Measurements from ENCODE around the gene TET2.
"Not testable (repeated sequence)": the region's sequence is repeated elsewhere in the genome, so short reads cannot be mapped to it uniquely, and the experiment has no call there.

The TET2 gene

DNA sequence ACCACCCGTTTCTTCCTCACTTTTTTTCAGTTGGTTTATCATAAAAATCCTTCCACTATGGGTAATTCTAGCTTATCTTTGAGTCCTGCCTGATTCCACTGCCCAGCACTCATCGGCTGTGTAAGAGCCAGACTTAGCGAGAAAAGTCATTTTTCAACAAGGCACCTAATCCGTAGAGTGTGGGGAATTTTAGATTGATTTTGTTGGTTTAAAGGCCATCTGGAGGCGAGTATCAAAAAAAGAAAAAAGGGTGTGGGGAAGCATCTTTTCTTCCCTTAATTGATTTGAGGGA lies 134.4 kb downstream of the TET2 start:
- DNase-seq (ENCODE audit: insufficient read length, low spot score): no peak
- TF ChIP-seq, protein P1, sequence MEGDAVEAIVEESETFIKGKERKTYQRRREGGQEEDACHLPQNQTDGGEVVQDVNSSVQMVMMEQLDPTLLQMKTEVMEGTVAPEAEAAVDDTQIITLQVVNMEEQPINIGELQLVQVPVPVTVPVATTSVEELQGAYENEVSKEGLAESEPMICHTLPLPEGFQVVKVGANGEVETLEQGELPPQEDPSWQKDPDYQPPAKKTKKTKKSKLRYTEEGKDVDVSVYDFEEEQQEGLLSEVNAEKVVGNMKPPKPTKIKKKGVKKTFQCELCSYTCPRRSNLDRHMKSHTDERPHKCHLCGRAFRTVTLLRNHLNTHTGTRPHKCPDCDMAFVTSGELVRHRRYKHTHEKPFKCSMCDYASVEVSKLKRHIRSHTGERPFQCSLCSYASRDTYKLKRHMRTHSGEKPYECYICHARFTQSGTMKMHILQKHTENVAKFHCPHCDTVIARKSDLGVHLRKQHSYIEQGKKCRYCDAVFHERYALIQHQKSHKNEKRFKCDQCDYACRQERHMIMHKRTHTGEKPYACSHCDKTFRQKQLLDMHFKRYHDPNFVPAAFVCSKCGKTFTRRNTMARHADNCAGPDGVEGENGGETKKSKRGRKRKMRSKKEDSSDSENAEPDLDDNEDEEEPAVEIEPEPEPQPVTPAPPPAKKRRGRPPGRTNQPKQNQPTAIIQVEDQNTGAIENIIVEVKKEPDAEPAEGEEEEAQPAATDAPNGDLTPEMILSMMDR (IDR thresholded peaks at IDR 0.05; ENCODE audit: insufficient read depth, missing control alignments): no peak
- no peak for FAIRE-seq

DNA sequence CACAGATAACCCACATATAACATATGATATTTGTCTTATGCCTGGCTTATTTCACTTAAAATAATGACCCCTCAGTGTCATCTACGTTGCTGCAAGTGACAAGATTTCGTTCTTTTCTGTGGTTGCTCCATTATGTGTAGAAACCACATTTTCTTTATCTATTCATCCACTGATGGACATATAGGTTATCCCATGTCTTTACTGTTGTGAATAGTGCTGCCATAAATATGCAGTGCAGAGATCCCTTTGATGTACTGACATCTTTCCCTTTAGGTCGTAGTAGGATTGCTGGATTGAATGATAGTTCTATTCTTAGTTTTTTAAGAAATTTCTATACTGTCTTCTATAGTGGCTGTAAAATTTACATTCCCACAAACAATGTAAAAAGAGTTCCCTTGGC lies 135.8 kb downstream of the TET2 start:
- DNase-seq (ENCODE audit: insufficient read length, low spot score) (no peak), FAIRE-seq (no peak)
- TF ChIP-seq, protein P1 (IDR thresholded peaks at IDR 0.05; ENCODE audit: insufficient read depth, missing control alignments): no peak

DNA sequence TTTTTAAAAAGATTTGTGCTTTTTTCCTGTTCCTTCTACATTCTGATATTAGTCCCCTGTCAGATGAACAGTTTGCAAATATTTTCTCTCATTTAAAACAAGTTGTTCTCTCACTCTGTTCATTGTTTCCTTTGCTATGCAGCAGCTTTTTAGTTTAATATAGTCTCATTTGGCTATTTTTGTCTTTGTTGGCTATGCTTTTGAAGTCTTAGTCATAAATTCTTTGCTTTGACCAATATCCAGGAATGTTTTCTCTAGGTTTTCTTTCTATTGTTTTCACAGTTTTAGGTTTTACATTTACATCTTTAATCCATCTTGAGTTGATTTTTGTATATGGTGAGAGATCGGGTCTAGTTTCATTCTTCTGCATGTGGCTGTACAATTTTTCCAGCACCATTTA lies 136.8 kb downstream of the TET2 start:
- FAIRE-seq (no peak), DNase-seq (ENCODE audit: insufficient read length, low spot score) (no peak)
- TF ChIP-seq, protein P1 (IDR thresholded peaks at IDR 0.05; ENCODE audit: insufficient read depth, missing control alignments): no peak

DNA sequence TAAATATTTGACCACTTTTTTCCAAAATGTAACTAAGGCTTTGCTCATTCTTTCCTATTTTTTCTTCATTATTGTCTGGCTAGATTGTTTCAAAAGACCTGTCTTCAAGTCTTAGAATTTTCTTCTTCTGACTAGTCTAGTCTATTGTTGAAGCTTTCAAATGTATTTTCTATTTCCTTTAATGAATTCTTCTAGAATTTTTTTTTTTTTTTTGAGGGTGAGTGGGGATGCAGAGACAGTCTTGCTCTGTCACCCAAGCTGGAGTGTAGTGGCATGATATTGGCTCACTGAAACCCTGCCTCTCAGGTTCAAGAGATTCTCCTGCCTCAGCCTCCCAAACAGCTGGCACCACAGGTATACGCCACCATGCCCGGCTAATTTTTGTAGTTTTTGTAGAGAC lies 141.4 kb downstream of the TET2 start:
- FAIRE-seq: no peak

DNA sequence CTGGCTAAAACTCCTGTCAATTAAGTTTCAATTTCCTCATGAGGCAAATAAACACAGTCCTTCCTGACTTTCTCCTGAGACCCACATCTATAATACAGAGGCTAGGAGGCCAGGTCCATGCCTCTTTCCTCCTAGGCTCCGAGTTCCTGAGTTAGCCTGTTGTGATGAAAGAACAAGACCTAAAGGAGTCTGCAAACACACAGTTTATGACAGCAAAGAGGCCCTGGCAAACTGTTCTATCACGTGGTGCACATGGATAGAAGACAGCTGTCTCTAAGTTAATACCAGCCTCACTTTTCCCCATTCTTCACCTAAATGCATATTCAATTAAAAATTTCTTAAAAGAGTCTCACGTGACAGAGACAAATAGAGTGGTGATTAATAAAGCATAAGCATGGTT lies 145.2 kb downstream of the TET2 start:
- TF ChIP-seq, protein P1 (IDR thresholded peaks at IDR 0.05; ENCODE audit: insufficient read depth, missing control alignments): no peak
- DNase-seq (ENCODE audit: insufficient read length, low spot score) (no peak), FAIRE-seq (no peak)

More for the DNA sequence above, 141.4 kb downstream of the TET2 start:
- TF ChIP-seq, protein P1 (IDR thresholded peaks at IDR 0.05; ENCODE audit: insufficient read depth, missing control alignments): no peak
- DNase-seq (ENCODE audit: insufficient read length, low spot score): no peak

DNA sequence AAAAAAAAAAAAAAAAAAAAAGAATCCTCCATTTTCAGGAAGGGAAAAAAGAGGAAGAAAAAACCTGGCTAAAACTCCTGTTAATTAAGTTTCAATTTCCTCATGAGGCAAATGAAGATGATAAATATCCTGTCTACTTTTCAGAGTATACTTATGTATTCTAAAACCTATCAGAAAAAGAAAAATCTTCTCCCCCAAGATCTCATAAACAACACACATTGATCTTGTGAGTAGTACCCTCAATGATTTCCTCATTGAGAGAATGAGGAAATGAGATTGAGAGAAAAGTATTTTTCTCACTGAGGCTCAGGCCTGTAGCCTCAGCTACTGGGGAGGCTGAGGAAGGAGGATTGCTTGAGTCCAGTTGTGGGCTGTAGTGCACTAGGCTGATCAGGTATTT lies 146.7 kb downstream of the TET2 start:
- FAIRE-seq (no peak), DNase-seq (ENCODE audit: insufficient read length, low spot score) (no peak)
- TF ChIP-seq, protein P1 (IDR thresholded peaks at IDR 0.05; ENCODE audit: insufficient read depth, missing control alignments): no peak

DNA sequence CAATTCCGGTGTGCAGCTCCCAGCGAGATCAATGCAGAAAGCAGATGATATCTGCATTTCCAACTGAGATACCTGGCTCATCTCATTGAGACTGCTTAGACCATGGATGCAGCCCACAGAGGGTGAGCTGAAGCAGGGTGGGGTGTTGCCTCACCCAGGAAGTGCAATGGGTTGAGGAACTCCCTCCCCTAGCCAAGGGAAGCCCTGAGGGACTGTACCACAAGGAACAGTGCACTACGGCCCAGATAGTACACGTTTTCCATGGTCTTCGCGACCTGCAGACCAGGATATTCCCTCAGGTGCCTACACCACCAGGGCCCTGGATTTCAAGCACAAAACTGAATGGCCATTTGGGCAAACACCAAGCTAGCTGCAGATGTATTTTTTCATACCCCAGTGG lies 150.0 kb downstream of the TET2 start:
- DNase-seq (ENCODE audit: insufficient read length, low spot score): no peak
- TF ChIP-seq, protein P1 (IDR thresholded peaks at IDR 0.05; ENCODE audit: insufficient read depth, missing control alignments): no peak
- FAIRE-seq: no peak

DNA sequence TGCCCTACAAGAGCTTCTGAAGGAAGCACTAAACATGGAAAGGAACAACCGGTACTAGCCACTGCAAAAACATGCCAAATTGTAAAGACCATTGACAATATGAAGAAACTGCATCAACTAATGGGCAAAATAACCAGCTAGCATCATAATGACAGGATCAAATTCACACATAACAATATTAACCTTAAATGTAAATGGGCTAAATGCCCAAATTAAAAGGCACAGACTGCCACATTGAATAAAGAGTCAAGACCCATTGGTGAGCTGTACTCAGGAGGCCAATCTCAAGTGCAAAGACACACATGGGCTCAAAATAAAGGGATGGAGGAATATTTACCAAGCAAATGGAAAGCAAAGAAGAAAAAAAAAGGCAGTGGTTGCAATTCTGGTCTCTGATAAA lies 152.4 kb downstream of the TET2 start:
- DNase-seq (ENCODE audit: insufficient read length, low spot score); FAIRE-seq: not testable (repeated sequence)

Measured in D721Med (cell line).